Testis (tissue), 3 donors: ENCODE results near the gene MYO9B. TPM values are rescaled to one million over a fixed set of nuclear protein-coding genes. Genes with fewer than 3 reads are reported as not detected.

Experiments
- DNase-seq: peaks from one replicate; pipeline ENCODE4 v3.0.0-alpha.2; 2019
- H3K27ac ChIP-seq, 2 donors: fragments of 200-600 bp; sonication (generic); one replicate each; pipeline ENCODE4 v1.5.1; 2019
- H3K27me3 ChIP-seq: fragments of 200-600 bp; sonication (generic); one replicate; pipeline ENCODE4 v1.5.1; 2019
- H3K36me3 ChIP-seq: fragments of 200-600 bp; sonication (generic); one replicate; pipeline ENCODE4 v1.5.1; 2017; ENCODE audit warnings: low read depth; ENCODE audit errors: missing control alignments
- H3K4me1 ChIP-seq: fragments of 200-600 bp; sonication (generic); one replicate; pipeline ENCODE4 v1.5.1; 2019
- H3K4me3 ChIP-seq, 2 donors: fragments of 200-600 bp; sonication (generic); one replicate each; pipeline ENCODE4 v1.5.1; 2017 to 2019
- H3K9me3 ChIP-seq: fragments of 200-600 bp; sonication (generic); one replicate; pipeline ENCODE4 v1.5.1; 2017
- CTCF ChIP-seq, 3 experiments: fragments of 450-650 bp in 2 of 3; fragments of 200-600 bp in 1 of 3; sonication (generic) in 1 of 3; IDR thresholded peaks; one replicate each; pipeline ENCODE4 v1.5.1; 2016 to 2019; ENCODE audit warnings: antibody characterized with exemption in 3 of 3, mild to moderate bottlenecking in 2 of 3, moderate library complexity in 1 of 3
- POLR2A ChIP-seq: fragments of 450-650 bp; IDR thresholded peaks from one replicate; pipeline ENCODE4 v1.6.1; 2017; ENCODE audit warnings: antibody characterized with exemption, mild to moderate bottlenecking, moderate library complexity
- WGBS, 2 donors: methylation state at CpG; one replicate each; pipeline ENCODE4 v1.1.5; 2018; 5-methylcytosine and 5-hydroxymethylcytosine counted together
- intact Hi-C: fragments of 100-400 bp; cut with DNase I; formaldehyde crosslinking; loops from one replicate; pipeline ENCODE4 v1.15.1; 2023; ENCODE audit warnings: low total_unique reads
- polyA plus RNA-seq: library from polyadenylated mRNA; stranded (reverse); fragments of 350-450 nt; fragmentation: Illumina TruSeq; extraction: RNeasy Lipid Tissue Mini Kit (QIAGEN cat#74804); gene quantifications from one replicate; pipeline ENCODE4 v1.2.3, GENCODE V29; 2014; ENCODE audit warnings: low read depth, low replicate concordance; ENCODE audit not compliant: insufficient read depth
- total RNA-seq, 2 donors: library from RNA; depleted of rRNA; stranded (reverse); fragments of >200 nt; gene quantifications; one replicate each; pipeline ENCODE4 v1.2.3, GENCODE V29; 2016

The MYO9B gene
- total and polyA plus RNA-seq, 3 donors from 2014 or later: 121 to 407 (median 407) TPM

GRCh38 chr19:17145546-17146497, 70.2 kb downstream of the MYO9B start:
- Histone ChIP-seq H3K4me3 (no peak overlapping the region), H3K27ac (no peak overlapping the region), H3K27me3 (no peaks in the 10 kb centered on the region), H3K36me3 (no peaks in the 10 kb centered on the region), H3K4me1 (peaks cover 5% of the 10 kb centered on the region), H3K9me3 (no peaks in the 10 kb centered on the region)
- WGBS, 2 donors: 92 to 93% methylated on average over 7 of the region's 7 CpGs
- intact Hi-C loops: no loop called here
- DNase-seq: no peak
- TF ChIP-seq POLR2A (no peak), CTCF (IDR thresholded peaks at IDR 0.05) (no peak)

GRCh38 chr19:17148130-17148529, 72.6 kb downstream of the MYO9B start:
- Histone ChIP-seq H3K9me3 (no peaks in the 10 kb centered on the region), H3K27ac (no peak overlapping the region), H3K4me3 (no peak overlapping the region), H3K36me3 (no peaks in the 10 kb centered on the region), H3K27me3 (no peaks in the 10 kb centered on the region), H3K4me1 (peaks cover 5% of the 10 kb centered on the region)
- intact Hi-C loops: no loop called here
- TF ChIP-seq CTCF (IDR thresholded peaks at IDR 0.05) (no peak), POLR2A (no peak)
- 58 to 70% methylated on average over 5 of the region's 5 CpGs for WGBS, 2 donors
- DNase-seq: no peak

GRCh38 chr19:17149393-17150135, 74.0 kb downstream of the MYO9B start:
- intact Hi-C loops: no loop called here
- TF ChIP-seq POLR2A: no peak
- TF ChIP-seq CTCF (IDR thresholded peaks at IDR 0.05): no peak
- Histone ChIP-seq H3K36me3 (no peaks in the 10 kb centered on the region), H3K4me1 (peaks cover 5% of the 10 kb centered on the region), H3K4me3 (no peak overlapping the region), H3K9me3 (no peaks in the 10 kb centered on the region), H3K27me3 (no peaks in the 10 kb centered on the region), H3K27ac (no peak overlapping the region)
- WGBS, 2 donors: 54 to 68% methylated on average over 13 of the region's 13 CpGs
- DNase-seq: no peak

- H3K27ac ChIP-seq: no peak overlapping the region
- no peak for TF ChIP-seq POLR2A
- H3K27me3 ChIP-seq: no peaks in the 10 kb centered on the region
- DNase-seq: no peak
- no peaks in the 10 kb centered on the region for H3K9me3 ChIP-seq
- H3K4me3 ChIP-seq: no peak overlapping the region
- H3K4me1 ChIP-seq: peaks cover 5% of the 10 kb centered on the region
- 96 to 97% methylated on average over 8 to 10 of the region's 10 CpGs for WGBS, 2 donors
- intact Hi-C loops: no loop called here
- no peaks in the 10 kb centered on the region for H3K36me3 ChIP-seq
Observed at GRCh38 chr19:17153996-17154395, 78.4 kb downstream of the MYO9B start.

GRCh38 chr19:17155251-17155650, 79.7 kb downstream of the MYO9B start:
- Histone ChIP-seq H3K27me3 (no peaks in the 10 kb centered on the region), H3K4me3 (no peak overlapping the region), H3K9me3 (no peaks in the 10 kb centered on the region), H3K27ac (no peak overlapping the region), H3K36me3 (no peaks in the 10 kb centered on the region), H3K4me1 (no peaks in the 10 kb centered on the region)
- no peak for DNase-seq
- 95 to 98% methylated on average over 4 to 7 of the region's 7 CpGs for WGBS, 2 donors
- intact Hi-C loops: no loop called here
- TF ChIP-seq POLR2A (no peak), CTCF (IDR thresholded peaks at IDR 0.05) (no peak)
